ENCODE data around the gene CTNNBL1.
"Not testable (repeated sequence)": the region's sequence is repeated elsewhere in the genome, so short reads cannot be mapped to it uniquely, and the experiment has no call there.

DNA sequence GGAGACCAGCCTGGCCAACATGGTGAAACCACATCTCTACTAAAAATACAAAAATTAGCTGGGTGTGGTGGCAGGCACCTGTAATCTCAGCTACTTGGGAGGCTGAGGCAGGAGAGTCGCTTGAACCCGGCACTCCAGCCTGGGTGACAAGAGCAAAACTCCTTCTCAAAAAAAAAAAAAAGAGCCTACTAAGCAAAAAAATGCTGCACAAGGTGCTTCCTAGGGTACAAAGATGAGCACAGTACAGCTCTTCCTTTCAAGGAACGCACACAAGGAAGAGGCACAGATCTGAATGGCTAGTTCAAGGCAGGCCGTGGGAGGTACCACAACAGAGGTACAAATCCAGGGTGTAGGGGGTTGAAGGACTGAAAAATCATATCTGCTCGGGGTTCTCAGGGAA, 162.2 kb downstream of the CTNNBL1 start:
- TF ChIP-seq, protein P1, sequence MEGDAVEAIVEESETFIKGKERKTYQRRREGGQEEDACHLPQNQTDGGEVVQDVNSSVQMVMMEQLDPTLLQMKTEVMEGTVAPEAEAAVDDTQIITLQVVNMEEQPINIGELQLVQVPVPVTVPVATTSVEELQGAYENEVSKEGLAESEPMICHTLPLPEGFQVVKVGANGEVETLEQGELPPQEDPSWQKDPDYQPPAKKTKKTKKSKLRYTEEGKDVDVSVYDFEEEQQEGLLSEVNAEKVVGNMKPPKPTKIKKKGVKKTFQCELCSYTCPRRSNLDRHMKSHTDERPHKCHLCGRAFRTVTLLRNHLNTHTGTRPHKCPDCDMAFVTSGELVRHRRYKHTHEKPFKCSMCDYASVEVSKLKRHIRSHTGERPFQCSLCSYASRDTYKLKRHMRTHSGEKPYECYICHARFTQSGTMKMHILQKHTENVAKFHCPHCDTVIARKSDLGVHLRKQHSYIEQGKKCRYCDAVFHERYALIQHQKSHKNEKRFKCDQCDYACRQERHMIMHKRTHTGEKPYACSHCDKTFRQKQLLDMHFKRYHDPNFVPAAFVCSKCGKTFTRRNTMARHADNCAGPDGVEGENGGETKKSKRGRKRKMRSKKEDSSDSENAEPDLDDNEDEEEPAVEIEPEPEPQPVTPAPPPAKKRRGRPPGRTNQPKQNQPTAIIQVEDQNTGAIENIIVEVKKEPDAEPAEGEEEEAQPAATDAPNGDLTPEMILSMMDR (IDR thresholded peaks at IDR 0.05) = not testable (repeated sequence)
- not testable (repeated sequence) for TF ChIP-seq POLR2A (IDR thresholded peaks at IDR 0.05)
